GM21576 (cell line): ENCODE data around the gene OOSP2.
"Not testable (repeated sequence)": the region's sequence is repeated elsewhere in the genome, so short reads cannot be mapped to it uniquely, and the experiment has no call there.

ENCODE experiments used
- ATAC-seq: cut with Tn5 transposase; IDR thresholded peaks from one replicate; pipeline ENCODE4 v1.9.1; 2021; ENCODE audit warnings: mild to moderate bottlenecking, moderate library complexity; ENCODE audit not compliant: unreplicated experiment

Gene OOSP2, protein sequence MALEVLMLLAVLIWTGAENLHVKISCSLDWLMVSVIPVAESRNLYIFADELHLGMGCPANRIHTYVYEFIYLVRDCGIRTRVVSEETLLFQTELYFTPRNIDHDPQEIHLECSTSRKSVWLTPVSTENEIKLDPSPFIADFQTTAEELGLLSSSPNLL

DNA sequence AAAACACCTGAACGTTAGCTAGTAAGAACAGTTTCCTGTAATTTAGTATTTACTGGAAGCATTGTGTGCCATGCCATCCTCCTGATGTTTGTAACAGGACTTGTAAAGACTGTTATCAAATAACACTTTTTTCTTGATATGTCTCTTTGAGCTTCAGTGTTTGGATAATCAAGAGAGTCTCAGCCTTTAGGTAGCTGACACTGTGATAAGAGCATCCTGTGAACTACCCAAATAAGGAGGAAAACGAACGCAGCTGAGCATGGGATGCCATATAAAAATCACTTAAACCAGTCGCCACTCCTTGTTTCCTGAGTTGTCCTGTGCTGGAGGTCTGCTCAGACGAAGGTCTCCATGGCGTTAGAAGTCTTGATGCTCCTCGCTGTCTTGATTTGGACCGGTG is at the start of gene OOSP2:
OOSP2 (plus strand) TSS at position 301 of the 400 bp plus-strand sequence; CDS start at position 352, 51 bp downstream.
- ATAC-seq, result no peak

DNA sequence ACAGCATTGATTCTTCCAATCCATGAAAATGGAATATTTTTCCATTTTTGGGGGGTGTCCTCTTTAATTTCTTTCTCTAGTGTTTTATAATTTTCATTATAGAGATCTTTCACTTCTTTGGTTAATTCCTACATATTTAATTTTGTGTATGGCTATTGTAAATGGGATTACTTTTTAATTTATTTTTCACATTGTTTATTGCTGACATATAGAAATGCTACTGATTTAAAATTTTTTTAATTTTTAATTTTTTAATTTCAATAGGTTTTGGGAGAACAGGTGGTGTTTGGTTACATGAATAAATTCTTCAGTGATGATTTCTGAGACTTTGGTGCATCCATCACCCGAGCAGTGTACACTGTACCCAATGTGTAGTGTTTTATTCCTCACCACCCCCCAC is 49.8 kb upstream of the OOSP2 start:
- ATAC-seq, result no peak

DNA sequence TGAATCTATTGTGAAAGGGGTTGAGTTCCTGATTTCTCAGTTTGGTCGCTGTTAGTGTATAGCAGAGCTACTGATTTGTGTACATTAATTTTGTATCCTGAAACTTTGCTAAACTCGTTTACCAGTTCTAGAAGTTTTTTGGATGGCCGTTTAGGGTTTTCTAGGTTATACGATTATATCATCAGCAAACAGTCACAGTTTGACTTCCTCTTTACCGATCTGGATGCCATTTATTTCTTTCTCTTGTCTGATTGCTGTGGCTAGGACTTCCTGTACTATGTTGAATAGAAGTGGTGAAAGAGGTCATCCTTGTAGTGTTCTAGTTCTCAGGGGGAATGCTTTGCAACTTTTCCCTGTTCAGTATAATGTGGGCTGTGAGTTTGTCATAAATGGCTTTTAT is 47.8 kb upstream of the OOSP2 start:
- no peak for ATAC-seq

DNA sequence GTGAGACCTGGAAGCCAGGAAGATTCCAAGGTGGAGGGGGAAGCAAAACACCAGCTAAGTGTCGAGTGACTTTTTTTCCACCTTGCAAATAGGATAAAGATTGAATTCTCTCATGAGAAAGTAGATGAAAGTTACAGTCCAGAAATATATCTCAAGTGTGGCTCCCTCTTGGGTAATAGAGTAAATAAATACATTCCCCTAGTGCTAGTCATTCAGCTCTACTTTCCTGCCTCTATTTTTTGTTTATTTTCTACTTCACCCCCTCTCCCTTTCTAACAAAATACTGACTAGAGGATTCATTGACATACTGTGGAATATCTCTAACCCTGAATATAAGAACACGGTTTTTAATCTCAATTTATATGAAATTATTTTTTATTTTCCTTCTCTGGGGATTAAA is 42.4 kb upstream of the OOSP2 start:
- ATAC-seq, result no peak

DNA sequence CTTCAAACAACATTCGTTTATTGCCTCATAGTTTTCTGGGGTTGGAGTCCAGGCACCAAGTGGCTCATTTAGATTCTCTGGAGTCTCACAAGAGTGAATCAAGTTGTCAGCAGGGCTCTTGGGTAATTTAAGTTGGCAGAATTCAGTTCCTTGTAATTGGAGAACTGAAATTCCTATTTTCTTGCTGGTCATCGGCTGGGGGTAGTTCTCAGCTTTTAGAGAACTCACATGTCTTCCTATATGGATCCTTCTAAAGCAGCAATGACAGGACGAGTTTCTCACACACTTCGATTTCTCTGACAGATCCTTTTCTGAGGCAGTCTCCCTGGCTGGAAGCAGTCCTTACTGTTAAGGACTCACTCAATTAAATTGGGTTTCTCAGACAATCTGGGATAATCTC is 40.5 kb upstream of the OOSP2 start:
- no peak for ATAC-seq

DNA sequence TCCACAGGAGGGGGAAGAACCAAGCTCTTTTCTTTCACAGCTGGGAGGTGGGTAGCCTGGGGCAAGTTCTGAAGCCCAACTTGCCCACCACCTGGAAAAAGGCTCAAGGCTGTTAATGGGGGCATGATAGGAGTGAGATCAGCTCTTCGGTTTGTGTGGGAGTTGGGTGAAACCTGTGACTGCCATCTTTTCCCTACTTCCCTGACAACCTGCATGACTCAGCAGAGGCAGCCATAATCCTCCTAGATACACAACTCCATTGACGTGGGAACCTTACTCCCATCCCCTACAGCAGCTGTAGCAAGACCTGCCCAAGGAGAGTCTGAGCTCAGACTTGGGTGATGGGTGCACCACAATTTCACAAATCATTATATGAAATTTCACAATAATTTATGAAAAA is 36.5 kb upstream of the OOSP2 start:
- ATAC-seq, result no peak

DNA sequence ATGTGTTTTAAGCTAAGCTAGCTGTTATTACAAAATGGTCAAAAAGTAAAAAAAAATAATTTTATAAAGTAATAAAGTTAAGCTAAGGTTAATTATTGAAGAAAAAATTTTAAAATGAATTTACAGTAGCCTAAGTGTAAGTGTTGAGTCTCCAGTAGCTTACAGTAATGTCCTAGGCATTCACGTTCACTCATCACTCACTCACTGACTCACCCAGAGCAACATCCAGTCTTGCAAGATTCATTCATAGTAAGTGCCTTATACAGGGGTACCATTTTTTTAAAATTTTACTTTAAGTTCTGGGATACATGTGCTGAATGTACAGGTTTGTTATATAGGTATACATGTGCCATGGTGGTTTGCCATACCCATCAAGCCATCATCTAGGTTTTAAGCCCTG is 34.8 kb upstream of the OOSP2 start:
- no peak for ATAC-seq

DNA sequence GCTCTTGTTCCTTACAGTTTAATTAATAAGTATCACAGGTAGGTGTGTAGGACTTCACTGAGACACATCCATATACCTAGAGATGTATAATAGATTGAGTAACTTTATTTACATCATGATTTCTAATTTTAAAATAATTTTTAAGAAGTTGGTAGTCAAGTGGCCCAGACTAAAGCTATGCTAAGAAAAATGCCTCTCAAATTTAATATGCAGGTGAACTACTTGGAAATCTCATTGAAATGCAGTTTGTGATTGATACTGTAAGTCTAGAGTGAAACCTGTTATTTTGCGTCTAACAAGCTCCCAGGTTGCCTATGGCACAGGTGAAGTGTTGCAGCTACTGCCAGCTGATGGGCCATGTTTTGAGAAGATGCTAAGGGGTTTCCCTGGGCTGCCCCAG is 23.3 kb upstream of the OOSP2 start, which contains the start of gene OOSP4B:
OOSP4B (plus strand) TSS at position 301 of the 400 bp plus-strand sequence.
- no peak for ATAC-seq

DNA sequence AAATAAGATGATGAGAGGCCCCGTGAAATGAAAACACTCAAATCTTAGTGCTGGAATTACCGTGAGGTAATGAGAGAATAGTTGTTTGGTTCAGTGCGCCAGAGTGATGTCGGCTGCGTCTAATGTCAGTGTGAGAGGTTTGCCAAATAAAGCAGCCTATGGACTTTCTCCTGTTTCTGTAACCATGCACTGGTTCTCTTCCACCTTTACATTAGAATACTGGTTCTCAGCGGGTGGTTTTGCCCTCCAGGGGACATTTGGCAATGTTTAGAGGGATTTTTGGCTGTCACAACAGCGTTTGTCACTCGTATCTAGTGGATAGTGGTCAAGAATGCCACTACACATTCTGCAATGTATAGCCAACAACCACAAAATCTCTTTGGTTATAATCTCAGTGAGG is 22.2 kb upstream of the OOSP2 start:
- ATAC-seq, result no peak

DNA sequence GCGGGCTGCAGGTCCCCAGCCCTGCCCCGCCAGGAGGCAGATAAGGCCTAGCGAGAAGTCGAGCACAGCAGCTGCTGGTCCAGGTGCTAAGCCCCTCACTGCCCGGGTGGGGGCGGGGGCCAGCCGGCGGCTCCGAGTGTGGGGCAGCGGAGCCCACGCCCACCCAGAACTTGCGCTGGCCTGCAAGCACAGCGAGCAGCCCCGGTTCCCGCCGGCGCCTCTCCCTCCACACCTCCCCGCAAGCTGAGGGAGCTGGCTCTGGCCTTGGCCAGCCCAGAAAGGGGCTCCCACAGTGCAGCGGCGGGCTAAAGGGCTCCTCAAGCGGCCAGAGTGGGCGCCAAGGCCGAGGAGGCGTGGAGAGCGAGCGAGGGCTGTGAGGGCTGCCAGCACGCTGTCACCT is 19.8 kb upstream of the OOSP2 start:
- ATAC-seq, result not testable (repeated sequence)

DNA sequence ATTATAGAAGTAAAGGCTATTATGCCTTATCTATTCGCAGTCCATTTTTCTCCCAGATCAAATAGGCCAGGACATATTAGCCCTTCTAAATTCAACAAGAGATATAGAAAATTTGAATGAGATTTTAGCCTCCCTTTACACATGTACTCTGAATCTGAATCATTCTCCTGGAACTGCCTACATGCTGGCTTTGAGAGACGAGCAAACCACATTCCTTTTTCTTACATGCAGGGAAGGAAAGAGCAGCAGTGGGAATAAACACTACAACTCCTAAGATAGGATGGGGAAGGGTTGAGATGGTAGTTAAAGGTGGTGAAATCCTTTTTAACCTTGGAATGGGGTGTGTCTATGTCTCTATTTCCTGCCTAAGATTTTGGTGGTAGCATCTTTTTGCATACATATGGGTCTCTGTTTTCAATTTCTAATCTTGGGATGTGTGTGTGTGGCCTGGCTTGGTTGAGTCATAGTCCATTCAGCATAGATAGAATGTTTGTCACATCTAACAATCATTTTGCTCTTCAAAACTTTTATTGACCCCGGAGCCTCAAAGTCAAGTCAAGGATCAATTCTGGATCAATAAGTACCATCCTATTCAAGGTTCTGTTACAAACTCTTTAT is 11.1 kb upstream of the OOSP2 start:
- ATAC-seq, result no peak

DNA sequence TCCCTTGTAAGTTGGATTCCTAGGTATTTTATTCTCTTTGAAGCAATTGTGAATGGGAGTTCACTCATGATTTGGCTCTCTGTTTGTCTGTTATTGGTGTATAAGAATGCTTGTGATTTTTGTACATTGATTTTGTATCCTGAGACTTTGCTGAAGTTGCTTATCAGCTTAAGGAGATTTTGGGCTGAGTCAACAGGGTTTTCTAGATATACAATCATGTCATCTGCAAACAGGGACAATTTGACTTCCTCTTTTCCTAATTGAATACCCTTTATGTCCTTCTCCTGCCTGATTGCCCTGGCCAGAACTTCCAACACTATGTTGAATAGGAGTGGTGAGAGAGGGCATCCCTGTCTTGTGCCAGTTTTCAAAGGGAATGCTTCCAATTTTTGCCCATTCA is 10.2 kb downstream of the OOSP2 start:
- not testable (repeated sequence) for ATAC-seq

DNA sequence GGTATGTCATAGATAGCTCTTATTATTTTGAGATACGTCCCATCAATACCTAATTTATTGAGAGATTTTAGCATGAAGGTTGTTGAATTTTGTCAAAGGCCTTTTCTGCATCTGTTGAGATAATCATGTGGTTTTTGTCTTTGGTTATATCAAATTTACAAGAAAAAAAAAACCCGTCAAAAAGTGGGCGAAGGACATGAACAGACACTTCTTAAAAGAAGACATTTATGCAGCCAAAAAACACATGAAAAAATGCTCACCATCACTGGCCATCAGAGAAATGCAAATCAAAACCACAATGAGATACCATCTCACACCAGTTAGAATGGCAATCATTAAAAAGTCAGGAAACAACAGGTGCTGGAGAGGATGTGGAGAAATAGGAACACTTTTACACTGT is 10.6 kb downstream of the OOSP2 start:
- not testable (repeated sequence) for ATAC-seq

DNA sequence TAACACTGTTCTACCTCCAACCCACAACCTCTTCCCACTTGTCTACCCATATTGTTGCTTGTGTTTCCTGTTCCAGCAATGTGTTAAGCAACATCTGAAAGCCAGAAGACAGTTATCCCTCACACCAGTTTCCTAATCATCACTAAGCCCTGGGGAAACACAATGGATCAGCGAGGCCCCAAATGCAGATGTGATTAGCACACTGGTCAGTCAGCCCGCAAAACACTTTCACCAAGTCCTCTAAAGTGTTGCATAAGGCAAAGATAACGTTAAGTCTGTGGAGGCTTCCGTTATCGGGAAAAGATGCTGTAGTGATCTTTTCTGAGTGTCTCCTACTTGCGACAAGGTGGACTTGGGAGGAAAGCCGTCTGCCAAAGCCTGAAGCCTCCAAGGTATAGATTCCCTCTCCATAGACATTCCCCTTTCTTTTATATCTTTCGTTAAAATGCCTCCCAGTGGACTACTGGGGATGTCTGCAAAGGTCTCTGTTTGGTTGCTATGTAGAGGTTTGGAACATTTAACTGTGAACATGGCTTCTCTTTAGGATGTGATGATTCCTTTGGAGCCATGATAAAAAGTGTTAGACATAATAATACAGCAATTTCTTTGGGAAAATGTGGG is 16.2 kb downstream of the OOSP2 start, which contains the start of gene MS4A3:
MS4A3 (plus strand) TSS at position 317 of the 621 bp plus-strand sequence. CDS start 4,496 bp downstream, outside the sequence.
- ATAC-seq, result no peak

DNA sequence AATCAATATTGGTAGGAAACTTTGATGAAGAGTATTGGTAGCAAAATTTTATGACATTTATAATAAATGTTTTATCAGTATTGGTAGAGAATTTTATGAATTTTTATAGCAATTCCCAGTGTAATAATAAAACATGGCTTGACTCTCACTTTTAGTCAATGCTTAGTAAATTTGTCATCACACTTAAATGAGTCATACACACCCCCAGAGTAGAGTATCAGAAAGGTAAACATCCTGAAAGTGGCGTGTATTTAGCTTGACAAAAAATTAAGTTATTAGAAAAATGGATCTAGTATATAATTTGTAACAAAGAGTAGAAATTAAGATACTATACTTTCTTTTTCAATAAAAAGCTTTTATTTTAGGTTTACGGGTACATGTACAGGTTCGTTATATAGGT is 18.8 kb downstream of the OOSP2 start:
- no peak for ATAC-seq

DNA sequence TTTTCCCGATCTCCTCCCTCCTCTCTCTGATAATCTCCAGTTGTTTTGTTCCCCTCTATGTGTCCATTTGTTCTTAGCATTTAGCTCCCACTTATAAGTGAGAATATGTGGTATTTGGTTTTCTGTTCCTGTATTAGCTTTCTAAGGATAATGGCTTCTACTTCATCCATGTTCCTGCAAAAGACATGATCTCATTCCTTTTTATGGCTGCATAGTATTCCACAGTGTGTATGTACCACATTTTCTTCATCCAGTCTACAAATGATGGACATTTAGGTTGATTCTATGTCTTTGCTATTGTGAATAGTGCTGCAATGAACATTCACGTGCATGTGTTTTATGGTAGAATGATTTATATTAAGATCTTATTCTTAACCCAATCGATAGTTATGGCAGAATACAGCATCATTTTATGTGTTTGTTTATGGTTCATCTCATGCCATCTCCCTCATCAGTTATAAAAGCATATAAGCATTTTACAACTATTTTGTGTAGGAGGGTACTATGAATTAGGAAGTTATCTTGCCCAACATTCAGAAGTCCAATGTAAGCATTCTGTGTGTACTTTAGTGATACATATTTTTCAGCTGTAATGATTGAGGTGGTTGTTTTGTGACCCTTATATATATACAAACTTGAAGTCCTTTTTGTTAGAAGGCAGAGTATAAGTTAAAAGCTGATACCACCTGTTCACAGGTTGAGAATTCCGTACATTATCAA is 19.5 kb downstream of the OOSP2 start:
- ATAC-seq, result no peak

DNA sequence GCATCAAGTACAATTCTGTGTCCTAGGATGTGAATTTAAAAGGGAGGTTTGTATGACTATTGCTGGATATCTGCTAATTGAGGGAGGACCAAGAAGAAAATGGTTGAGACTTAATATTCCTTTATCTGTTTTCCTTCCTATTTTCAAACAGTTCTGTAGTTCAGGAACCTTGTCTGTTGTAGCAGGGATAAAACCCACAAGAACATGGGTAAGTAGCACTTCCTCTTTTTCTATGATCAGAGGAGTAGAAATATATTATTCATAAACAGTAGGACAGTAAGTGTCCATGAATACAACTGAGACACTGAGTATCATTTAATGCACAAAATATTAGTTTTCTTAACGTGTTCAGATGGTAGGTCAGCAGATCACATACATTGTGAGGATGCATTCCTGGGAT is 23.9 kb downstream of the OOSP2 start:
- no peak for ATAC-seq

DNA sequence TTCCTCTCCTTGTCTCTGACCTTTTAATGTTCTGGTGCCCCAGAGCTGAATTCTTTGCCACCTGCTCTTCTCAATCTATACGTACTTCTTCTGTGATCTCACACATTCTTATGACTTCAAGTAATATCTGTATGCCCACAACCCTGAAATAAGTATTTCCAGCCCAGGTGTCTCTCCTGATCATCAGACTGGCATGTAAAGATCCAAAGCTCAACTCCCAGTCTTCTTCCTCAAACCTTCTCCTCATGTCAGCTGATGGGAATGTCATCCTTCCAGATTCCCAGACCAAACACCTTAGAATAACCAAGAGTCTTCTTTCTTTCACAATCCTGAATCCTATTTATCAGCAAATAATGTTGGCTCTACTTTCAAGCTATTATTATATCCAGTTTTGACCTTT is 25.6 kb downstream of the OOSP2 start:
- ATAC-seq, result no peak

DNA sequence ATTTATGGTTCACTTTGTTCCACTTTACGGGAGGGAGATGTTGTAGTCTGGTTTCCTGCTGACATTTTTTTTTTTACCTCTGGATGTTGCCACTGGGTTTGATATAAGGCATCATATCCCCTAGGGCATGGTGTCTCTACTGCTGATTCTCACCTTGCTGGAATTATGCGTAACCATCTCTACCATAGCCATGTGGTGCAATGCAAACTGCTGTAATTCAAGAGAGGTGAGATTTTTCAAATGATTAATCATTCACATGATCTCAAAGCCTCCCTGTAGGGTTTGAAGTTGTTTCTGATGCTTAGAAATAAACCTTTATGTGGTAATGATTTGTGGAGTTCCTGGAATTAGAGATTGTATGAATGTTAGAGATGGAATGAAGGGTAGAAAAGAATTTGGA is 29.2 kb downstream of the OOSP2 start:
- no peak for ATAC-seq

DNA sequence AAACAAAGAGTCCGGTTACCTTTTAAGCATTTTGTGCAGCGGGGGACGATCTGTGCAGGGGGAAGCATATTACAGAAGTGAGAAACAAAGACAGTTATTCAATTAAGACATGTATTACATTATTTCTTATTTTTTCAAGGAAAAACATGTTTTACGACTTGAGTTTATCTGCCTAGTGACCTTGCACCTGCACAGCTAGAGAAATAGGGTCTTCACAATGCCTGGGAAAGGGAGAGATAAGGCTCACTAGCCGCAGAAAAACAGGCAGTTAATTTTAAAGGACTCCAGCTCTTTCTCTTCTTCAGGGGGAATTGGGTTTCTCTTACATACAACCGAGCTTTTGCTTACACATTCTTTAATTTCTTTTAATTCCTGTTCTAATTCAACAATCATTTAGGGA is 31.4 kb downstream of the OOSP2 start:
- not testable (repeated sequence) for ATAC-seq

DNA sequence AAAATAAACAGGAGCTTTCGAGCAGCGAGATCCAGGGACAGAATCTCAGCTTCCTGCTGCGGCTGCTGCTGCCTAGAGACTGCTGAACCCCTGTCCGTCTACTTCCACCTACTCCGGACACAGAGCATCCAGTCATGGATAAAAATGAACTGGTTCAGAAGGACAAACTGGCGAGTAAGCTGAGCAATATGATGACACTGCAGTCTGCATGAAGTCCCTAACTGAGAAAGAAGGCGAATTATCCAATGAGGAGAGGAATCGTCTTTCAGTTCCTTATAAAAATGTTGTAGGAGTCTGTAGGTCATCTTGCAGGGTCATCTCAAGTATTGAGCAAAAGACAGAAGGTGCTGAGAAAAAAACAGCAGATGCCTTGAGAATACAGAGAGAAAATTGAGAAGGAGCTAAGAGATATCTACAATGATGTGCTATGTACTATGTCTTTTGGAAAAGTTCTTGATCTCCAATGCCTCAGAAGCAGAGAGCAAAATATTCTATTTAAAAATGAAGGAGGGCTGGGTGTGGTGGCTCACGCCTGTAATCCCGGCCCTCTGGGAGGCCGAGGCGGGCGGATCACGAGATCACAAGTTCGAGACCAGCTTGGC is 37.1 kb downstream of the OOSP2 start:
- ATAC-seq, result no peak
